Esophagus (tissue), 2 donors: Measurements from ENCODE around the gene MEMO1. TPM values are rescaled to one million over a fixed set of nuclear protein-coding genes. Genes with fewer than 3 reads are reported as not detected.
"Not testable (repeated sequence)": the region's sequence is repeated elsewhere in the genome, so short reads cannot be mapped to it uniquely, and the experiment has no call there.

Experiments used
- H3K27ac ChIP-seq, 2 donors: one replicate each; pipeline ENCODE4 v1.5.1; 2013; ENCODE audit warnings: low read depth in 2 of 2, mild to moderate bottlenecking in 2 of 2, inconsistent platforms in 1 of 2, low read length in 1 of 2, moderate library complexity in 1 of 2
- H3K27me3 ChIP-seq, 2 donors: one replicate each; pipeline ENCODE4 v1.6.1; 2013; ENCODE audit warnings: low read length in 2 of 2, control low read depth in 1 of 2, mild to moderate bottlenecking in 1 of 2; ENCODE audit not compliant: insufficient read depth in 2 of 2, control insufficient read depth in 1 of 2
- H3K36me3 ChIP-seq, 2 donors: one replicate each; pipeline ENCODE4 v1.6.1; 2013; ENCODE audit warnings: low read length in 1 of 2; ENCODE audit not compliant: control insufficient read depth in 2 of 2, insufficient read depth in 2 of 2
- H3K4me1 ChIP-seq, 2 donors: one replicate each; pipeline ENCODE4 v1.6.1; 2013; ENCODE audit warnings: low read length in 1 of 2; ENCODE audit not compliant: control insufficient read depth in 2 of 2, insufficient read depth in 2 of 2
- H3K4me3 ChIP-seq, 2 donors: one replicate each; pipeline ENCODE4 v1.5.1; 2013; ENCODE audit warnings: low read length in 2 of 2, mild to moderate bottlenecking in 2 of 2, low read depth in 1 of 2, moderate library complexity in 1 of 2
- H3K9me3 ChIP-seq, 2 donors: one replicate each; pipeline ENCODE4 v1.6.1; 2013; ENCODE audit warnings: mild to moderate bottlenecking in 2 of 2, low read depth in 1 of 2, low read length in 1 of 2, moderate library complexity in 1 of 2; ENCODE audit not compliant: control insufficient read depth in 2 of 2, insufficient read depth in 1 of 2
- WGBS, 2 donors: extraction: QIAGEN DNeasy Blood & Tissue Kit; methylation state at CpG; one replicate each; pipeline ENCODE4 v1.1.7; 2013; 5-methylcytosine and 5-hydroxymethylcytosine counted together
- polyA plus RNA-seq, 2 donors: library from polyadenylated mRNA; stranded (reverse); fragments of 200-250 nt; gene quantifications; one replicate each; pipeline ENCODE4 v1.2.3, GENCODE V29; 2013
- donor health status: healthy with polysubstance abuse.
- donor health status: Bipolar disorder and iron deficiency.

The MEMO1 gene
- polyA plus RNA-seq, 2 donors, result 50.5 to 73.8 TPM

GRCh38 chr2:31898346-31898745, 112.5 kb downstream of the MEMO1 start:
- H3K9me3 ChIP-seq, H3K4me1 ChIP-seq, H3K27me3 ChIP-seq, H3K4me3 ChIP-seq, H3K27ac ChIP-seq, H3K36me3 ChIP-seq: not testable (repeated sequence)
- 98% methylated on average over 3 of the region's 3 CpGs for WGBS, 2 donors

- not testable (repeated sequence) for H3K27me3 ChIP-seq, H3K9me3 ChIP-seq, H3K4me3 ChIP-seq, H3K4me1 ChIP-seq, H3K36me3 ChIP-seq, H3K27ac ChIP-seq
- 95 to 97% methylated on average over 4 of the region's 4 CpGs for WGBS, 2 donors
Observed at GRCh38 chr2:31897340-31897739, 113.5 kb downstream of the MEMO1 start.

- H3K27ac ChIP-seq, result no peak overlapping the region
- no peak overlapping the region for H3K4me3 ChIP-seq
- H3K27me3 ChIP-seq, result no peaks in the 10 kb centered on the region
- no peaks in the 10 kb centered on the region for H3K4me1 ChIP-seq
- no peaks in the 10 kb centered on the region for H3K36me3 ChIP-seq
- 95 to 100% methylated on average over 1 of the region's 1 CpG for WGBS, 2 donors
- no peaks in the 10 kb centered on the region for H3K9me3 ChIP-seq
Observed at GRCh38 chr2:31896293-31896692, 114.5 kb downstream of the MEMO1 start.

- Histone ChIP-seq H3K27me3 (no peaks in the 10 kb centered on the region), H3K4me3 (no peak overlapping the region), H3K27ac (no peak overlapping the region), H3K4me1 (no peaks in the 10 kb centered on the region), H3K9me3 (no peaks in the 10 kb centered on the region), H3K36me3 (no peaks in the 10 kb centered on the region)
- WGBS, 2 donors, result 96 to 97% methylated on average over 2 of the region's 2 CpGs
Observed at GRCh38 chr2:31894656-31895055, 116.2 kb downstream of the MEMO1 start.

GRCh38 chr2:31893094-31893493, 117.7 kb downstream of the MEMO1 start:
- Histone ChIP-seq H3K27ac (no peak overlapping the region), H3K36me3 (no peaks in the 10 kb centered on the region), H3K4me3 (no peak overlapping the region), H3K9me3 (no peaks in the 10 kb centered on the region), H3K27me3 (no peaks in the 10 kb centered on the region), H3K4me1 (no peaks in the 10 kb centered on the region)
- WGBS, 2 donors, result 81 to 91% methylated on average over 1 of the region's 1 CpG

GRCh38 chr2:31889044-31889443, 121.8 kb downstream of the MEMO1 start:
- no peaks in the 10 kb centered on the region for H3K4me1 ChIP-seq
- no peak overlapping the region for H3K27ac ChIP-seq
- no peaks in the 10 kb centered on the region for H3K27me3 ChIP-seq
- no peaks in the 10 kb centered on the region for H3K36me3 ChIP-seq
- H3K4me3 ChIP-seq, result no peak overlapping the region
- H3K9me3 ChIP-seq, result no peaks in the 10 kb centered on the region

GRCh38 chr2:31888550-31888949, 122.3 kb downstream of the MEMO1 start:
- Histone ChIP-seq H3K4me3 (no peak overlapping the region), H3K4me1 (no peaks in the 10 kb centered on the region), H3K27ac (no peak overlapping the region), H3K9me3 (no peaks in the 10 kb centered on the region), H3K36me3 (no peaks in the 10 kb centered on the region), H3K27me3 (no peaks in the 10 kb centered on the region)
- WGBS, 2 donors, result 95 to 97% methylated on average over 1 of the region's 1 CpG

GRCh38 chr2:31886700-31887099, 124.1 kb downstream of the MEMO1 start:
- no peaks in the 10 kb centered on the region for H3K36me3 ChIP-seq
- H3K4me3 ChIP-seq, result no peak overlapping the region
- no peaks in the 10 kb centered on the region for H3K27me3 ChIP-seq
- 98 to 100% methylated on average over 2 of the region's 2 CpGs for WGBS, 2 donors
- H3K4me1 ChIP-seq, result no peaks in the 10 kb centered on the region
- no peaks in the 10 kb centered on the region for H3K9me3 ChIP-seq
- no peak overlapping the region for H3K27ac ChIP-seq

GRCh38 chr2:31877008-31877407, 133.8 kb downstream of the MEMO1 start:
- no peaks in the 10 kb centered on the region for H3K9me3 ChIP-seq
- H3K36me3 ChIP-seq, result peaks cover 0 to 2% of the 10 kb centered on the region in 2 donors
- WGBS, 2 donors, result 88 to 99% methylated on average over 2 of the region's 2 CpGs
- no peak overlapping the region for H3K27ac ChIP-seq
- no peaks in the 10 kb centered on the region for H3K4me1 ChIP-seq
- no peaks in the 10 kb centered on the region for H3K27me3 ChIP-seq
- no peak overlapping the region for H3K4me3 ChIP-seq

GRCh38 chr2:31874071-31874470, 136.7 kb downstream of the MEMO1 start:
- H3K36me3 ChIP-seq, result peaks cover 0 to 2% of the 10 kb centered on the region in 2 donors
- no peak overlapping the region for H3K27ac ChIP-seq
- no peaks in the 10 kb centered on the region for H3K27me3 ChIP-seq
- H3K9me3 ChIP-seq, result no peaks in the 10 kb centered on the region
- H3K4me3 ChIP-seq, result no peak overlapping the region
- H3K4me1 ChIP-seq, result no peaks in the 10 kb centered on the region
- WGBS, 2 donors, result 91 to 94% methylated on average over 2 of the region's 2 CpGs
